Retinal pigment epithelial cell (primary cell): Measurements from ENCODE around the gene PAK6.
A peak's percentile ranks its signal among the peaks of the same experiment; 100 is the strongest.

Experiments
- DNase-seq: peaks from one replicate; pipeline ENCODE4 v3.0.0-alpha.2; 2010; ENCODE audit warnings: low read depth
- H3K4me3 ChIP-seq: 2 replicates; pipeline ENCODE4 v1.5.1; 2011; ENCODE audit warnings: mild to moderate bottlenecking, low read length, control low read depth, moderate library complexity
- TF ChIP-seq, protein P1 (sequence below): conservative IDR thresholded peaks from 2 replicates; pipeline ENCODE4 v1.5.1; 2011; ENCODE audit warnings: low read depth, low read length, control low read depth, inconsistent platforms

The PAK6 gene

DNA sequence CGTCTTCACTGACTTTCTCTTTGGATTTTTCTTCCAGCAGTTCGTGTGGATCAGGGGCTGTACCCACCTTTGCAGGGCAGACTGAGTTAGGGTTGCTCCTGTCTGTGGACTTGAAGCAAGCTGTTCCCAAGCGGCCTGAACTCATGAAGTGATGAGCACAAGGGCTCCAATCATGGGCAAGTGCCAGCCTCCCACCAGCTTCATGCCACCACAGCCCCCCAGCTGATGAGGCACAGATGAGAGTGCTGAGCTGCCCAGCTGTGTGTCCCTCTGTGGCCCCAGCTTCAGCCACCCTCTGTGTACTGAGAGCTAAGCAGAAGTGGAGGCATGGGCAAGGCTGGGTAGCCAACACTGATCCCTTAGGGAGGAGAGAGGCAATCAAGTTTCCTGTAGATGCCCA is 72.1 kb downstream of the PAK6 start:
- DNase-seq = no peak
- TF ChIP-seq, protein P1, sequence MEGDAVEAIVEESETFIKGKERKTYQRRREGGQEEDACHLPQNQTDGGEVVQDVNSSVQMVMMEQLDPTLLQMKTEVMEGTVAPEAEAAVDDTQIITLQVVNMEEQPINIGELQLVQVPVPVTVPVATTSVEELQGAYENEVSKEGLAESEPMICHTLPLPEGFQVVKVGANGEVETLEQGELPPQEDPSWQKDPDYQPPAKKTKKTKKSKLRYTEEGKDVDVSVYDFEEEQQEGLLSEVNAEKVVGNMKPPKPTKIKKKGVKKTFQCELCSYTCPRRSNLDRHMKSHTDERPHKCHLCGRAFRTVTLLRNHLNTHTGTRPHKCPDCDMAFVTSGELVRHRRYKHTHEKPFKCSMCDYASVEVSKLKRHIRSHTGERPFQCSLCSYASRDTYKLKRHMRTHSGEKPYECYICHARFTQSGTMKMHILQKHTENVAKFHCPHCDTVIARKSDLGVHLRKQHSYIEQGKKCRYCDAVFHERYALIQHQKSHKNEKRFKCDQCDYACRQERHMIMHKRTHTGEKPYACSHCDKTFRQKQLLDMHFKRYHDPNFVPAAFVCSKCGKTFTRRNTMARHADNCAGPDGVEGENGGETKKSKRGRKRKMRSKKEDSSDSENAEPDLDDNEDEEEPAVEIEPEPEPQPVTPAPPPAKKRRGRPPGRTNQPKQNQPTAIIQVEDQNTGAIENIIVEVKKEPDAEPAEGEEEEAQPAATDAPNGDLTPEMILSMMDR = no peak
- H3K4me3 ChIP-seq = no peak overlapping the region

DNA sequence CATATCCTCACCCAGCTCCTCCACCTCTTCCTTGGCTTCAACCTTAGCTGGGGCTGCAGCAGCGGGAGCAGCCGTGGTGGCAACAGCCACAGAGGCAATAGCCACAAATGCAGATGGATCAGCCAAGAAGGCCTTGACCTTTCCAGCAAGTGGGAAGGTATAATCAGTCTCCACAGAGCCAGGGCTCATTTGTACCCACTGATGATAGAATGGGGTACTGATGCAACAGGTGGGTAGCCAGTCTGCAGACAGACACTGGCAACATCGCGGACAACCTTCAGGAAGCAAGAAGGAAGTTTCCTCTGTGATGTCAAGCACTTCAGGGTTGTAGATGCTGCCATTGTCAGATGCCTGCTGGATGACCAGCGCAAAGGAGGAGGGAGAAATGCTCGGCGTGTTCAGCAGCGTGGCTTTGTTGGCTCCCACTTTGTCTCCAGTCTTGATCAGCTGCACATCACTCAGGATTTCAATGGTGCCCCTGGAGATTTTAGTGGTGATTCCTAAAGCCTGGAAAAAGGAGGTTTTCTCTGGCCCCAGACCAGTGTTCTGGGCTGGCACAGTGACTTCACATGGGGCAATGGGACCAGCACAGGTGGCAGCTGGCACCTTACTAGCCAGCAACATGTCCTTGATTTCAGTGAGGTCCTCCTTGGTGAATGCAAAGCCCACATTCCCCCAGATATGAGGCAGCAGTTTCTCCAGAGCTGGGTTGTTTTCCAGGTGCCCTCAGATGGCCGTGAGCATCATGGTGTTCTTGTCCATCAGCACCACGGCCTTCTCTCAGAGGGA is 73.7 kb downstream of the PAK6 start:
- DNase-seq = no peak

GRCh38 chr15:40313531-40314398 is 74.9 kb downstream of the PAK6 start:
- DNase-seq = peak; percentile 84
- TF ChIP-seq, protein P1 = no peak
- H3K4me3 ChIP-seq = no peak overlapping the region

More for the DNA sequence above, 73.7 kb downstream of the PAK6 start:
- H3K4me3 ChIP-seq = no peak overlapping the region
- TF ChIP-seq, protein P1 = no peak

GRCh38 chr15:40314723-40315276 is 75.9 kb downstream of the PAK6 start:
- no peak for DNase-seq
- H3K4me3 ChIP-seq = no peak overlapping the region
- TF ChIP-seq, protein P1 = no peak

DNA sequence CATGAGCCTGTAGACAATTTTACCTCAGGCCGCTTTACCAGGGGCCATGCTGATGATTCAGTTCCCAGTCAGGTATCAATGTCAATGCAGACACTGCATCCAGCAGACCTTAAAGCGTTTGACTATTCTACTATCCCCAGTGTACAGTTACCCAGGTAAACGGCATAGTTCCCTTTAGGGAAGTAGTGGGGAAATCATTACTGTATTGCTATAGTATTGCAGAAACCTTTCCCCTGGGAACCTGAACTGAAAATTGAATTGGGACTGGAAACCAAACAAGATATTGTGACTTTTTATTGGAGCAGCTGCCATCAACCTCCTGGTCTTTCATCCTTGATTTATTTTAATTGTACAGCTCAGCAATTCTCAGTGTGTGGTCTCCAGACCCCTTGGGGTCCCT is 78.1 kb downstream of the PAK6 start:
- DNase-seq = no peak
- TF ChIP-seq, protein P1 = no peak
- H3K4me3 ChIP-seq = no peak overlapping the region

DNA sequence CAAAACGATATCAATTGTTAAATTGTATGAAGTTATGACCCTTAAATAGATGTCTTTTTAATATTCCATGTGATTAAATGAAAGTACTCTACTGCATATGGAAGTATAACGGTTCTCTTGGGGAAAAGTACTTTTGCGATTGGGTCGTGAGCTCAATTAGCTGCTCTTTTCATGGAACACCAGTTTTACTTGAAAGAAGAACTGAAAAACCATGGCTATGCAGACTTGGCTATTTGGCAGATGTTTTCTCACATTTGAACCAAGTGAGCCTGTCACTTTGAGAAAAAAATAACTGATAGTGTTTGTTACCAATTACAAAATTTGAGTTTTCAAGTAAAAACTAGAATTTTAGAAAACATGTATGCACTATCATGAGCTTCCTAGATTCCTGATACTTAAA is 78.7 kb downstream of the PAK6 start:
- TF ChIP-seq, protein P1 = no peak
- no peak for DNase-seq
- H3K4me3 ChIP-seq = no peak overlapping the region
